ENCODE results near the gene FOLR2.

The FOLR2 gene

GRCh38 chr11:72244361-72245262 lies 28.0 kb downstream of the FOLR2 start:
- H3K4me3 ChIP-seq (replicated peaks; ENCODE audit: low read depth, low read length), result no peak overlapping the region

GRCh38 chr11:72245263-72245816 lies 28.7 kb downstream of the FOLR2 start:
- H3K4me3 ChIP-seq (replicated peaks; ENCODE audit: low read depth, low read length), result no peak overlapping the region
- no peak for TF ChIP-seq CTCF (IDR thresholded peaks at IDR 0.05; ENCODE audit: low read depth, low read length, missing control alignments)
- no peak for DNase-seq (ENCODE audit: extremely low read depth, low read depth)

More at GRCh38 chr11:72244361-72245262, 28.0 kb downstream of the FOLR2 start:
- no peak for TF ChIP-seq CTCF (IDR thresholded peaks at IDR 0.05; ENCODE audit: low read depth, low read length, missing control alignments)
- no peak for DNase-seq (ENCODE audit: extremely low read depth, low read depth)

GRCh38 chr11:72247584-72247983 lies 31.0 kb downstream of the FOLR2 start:
- TF ChIP-seq CTCF (IDR thresholded peaks at IDR 0.05; ENCODE audit: low read depth, low read length, missing control alignments), result no peak
- no peak for DNase-seq (ENCODE audit: extremely low read depth, low read depth)
- no peak overlapping the region for H3K4me3 ChIP-seq (replicated peaks; ENCODE audit: low read depth, low read length)

- no peak overlapping the region for H3K4me3 ChIP-seq (replicated peaks; ENCODE audit: low read depth, low read length)
- no peak for DNase-seq (ENCODE audit: extremely low read depth, low read depth)
- TF ChIP-seq CTCF (IDR thresholded peaks at IDR 0.05; ENCODE audit: low read depth, low read length, missing control alignments), result no peak
Measured at GRCh38 chr11:72249961-72250360, 33.4 kb downstream of the FOLR2 start.

- TF ChIP-seq CTCF (IDR thresholded peaks at IDR 0.05; ENCODE audit: low read depth, low read length, missing control alignments), result no peak
Measured at GRCh38 chr11:72250661-72251464, 34.3 kb downstream of the FOLR2 start.

GRCh38 chr11:72251614-72252013 lies 35.0 kb downstream of the FOLR2 start:
- TF ChIP-seq CTCF (IDR thresholded peaks at IDR 0.05; ENCODE audit: low read depth, low read length, missing control alignments), result no peak
- H3K4me3 ChIP-seq (replicated peaks; ENCODE audit: low read depth, low read length), result no peak overlapping the region
- no peak for DNase-seq (ENCODE audit: extremely low read depth, low read depth)

More at GRCh38 chr11:72250661-72251464, 34.3 kb downstream of the FOLR2 start:
- H3K4me3 ChIP-seq (replicated peaks; ENCODE audit: low read depth, low read length), result no peak overlapping the region
- DNase-seq (ENCODE audit: extremely low read depth, low read depth), result no peak

Data from HFF-Myc (cell line).